ENCODE results near the gene RND1.
"Not testable (repeated sequence)": the region's sequence is repeated elsewhere in the genome, so short reads cannot be mapped to it uniquely, and the experiment has no call there.

The RND1 gene

DNA sequence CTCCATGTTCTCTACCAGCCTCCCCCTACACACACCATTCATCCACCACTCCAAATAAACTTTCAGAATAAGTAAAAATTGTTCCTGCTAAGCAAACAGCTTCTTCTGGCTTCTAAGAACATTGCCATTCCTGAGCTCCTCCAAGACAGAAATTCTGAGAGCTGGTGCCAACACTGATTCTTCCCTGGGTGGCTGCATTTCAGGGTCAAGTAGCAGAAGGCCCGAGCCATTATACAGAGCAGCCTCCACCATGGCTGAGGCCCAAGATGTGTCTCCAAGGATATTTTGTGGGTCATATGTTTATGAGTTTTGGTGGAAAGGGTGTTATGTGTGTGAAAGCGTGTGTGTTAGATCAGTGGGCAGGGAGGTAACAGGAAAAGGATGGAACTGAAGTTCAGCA, 3.5 kb upstream of the RND1 start:
- no peak for DNase-seq (ENCODE audit: extremely low read depth in 1 of 2, low read depth in 1 of 2)

- DNase-seq (ENCODE audit: extremely low read depth in 1 of 2, low read depth in 1 of 2), result no peak
Measured at GRCh38 chr12:48868451-48868850, 2.8 kb upstream of the RND1 start.

- DNase-seq (ENCODE audit: extremely low read depth in 1 of 2, low read depth in 1 of 2), result no peak
Measured at GRCh38 chr12:48866052-48866711, 512 bp upstream of the RND1 start.

GRCh38 chr12:48863291-48863690, 2.4 kb downstream of the RND1 start:
- DNase-seq (ENCODE audit: extremely low read depth in 1 of 2, low read depth in 1 of 2), result no peak

DNA sequence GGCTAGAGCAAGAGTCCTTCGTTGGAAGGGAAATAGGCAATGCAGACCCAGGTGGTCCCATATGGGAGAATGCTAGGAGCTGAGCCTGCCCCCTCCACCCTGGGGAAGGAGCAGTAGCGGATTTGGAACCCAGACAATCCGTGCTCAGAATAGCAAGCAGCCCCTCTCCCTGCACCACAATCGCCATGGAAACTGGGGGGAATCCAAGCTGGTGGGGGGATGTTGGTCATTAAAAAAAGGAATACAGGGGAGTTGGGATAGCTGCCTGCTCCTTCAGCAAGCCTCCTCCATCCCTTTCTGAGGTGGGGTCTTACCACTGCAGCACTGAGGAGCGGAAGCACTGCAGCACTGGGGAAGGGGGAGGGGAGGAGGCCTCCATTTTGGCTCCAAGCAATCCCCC, 2.9 kb downstream of the RND1 start:
- no peak for DNase-seq (ENCODE audit: extremely low read depth in 1 of 2, low read depth in 1 of 2)

DNA sequence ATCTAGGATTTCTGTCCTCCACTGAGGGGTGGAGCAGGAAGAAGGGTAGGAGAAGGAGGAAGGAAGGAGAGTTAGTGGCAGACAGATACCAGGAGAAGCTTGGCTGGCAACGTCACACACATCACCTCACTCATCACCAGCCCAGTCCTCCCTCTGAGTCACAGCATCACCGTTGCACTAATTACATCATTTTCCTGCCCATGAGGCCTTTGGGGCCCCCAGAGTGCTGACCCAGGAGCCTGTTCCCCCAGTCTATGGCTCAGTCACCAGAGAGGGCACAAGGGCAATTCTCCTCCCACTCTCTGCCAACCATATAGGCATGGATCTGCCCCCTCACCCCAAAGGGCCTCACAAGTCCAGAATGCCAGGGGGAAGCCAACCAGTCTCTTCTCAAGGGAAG, 4.6 kb downstream of the RND1 start:
- no peak for DNase-seq (ENCODE audit: extremely low read depth in 1 of 2, low read depth in 1 of 2)

- DNase-seq (ENCODE audit: extremely low read depth in 1 of 2, low read depth in 1 of 2), result not testable (repeated sequence)
Measured at GRCh38 chr12:48860236-48860635, 5.4 kb downstream of the RND1 start.

DNA sequence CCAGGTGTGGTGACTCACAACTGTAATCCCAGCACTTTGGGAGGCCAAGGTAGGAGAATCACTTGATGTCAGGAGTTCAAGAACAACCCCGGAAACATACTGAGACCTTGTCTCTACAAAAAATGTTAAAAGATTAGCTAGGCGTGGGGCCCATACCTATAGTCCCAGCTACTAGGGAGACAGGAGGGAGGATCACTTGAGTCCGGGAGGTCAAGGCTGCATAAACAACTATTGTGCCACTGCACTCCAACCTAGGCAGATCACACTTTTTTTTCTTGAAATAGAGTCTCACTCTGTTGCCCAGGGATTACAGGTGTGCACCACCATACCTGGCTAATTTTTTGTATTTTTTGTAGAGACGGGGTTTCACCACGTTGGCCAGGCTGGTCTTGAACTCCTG, 6.1 kb downstream of the RND1 start:
- DNase-seq (ENCODE audit: extremely low read depth in 1 of 2, low read depth in 1 of 2), result no peak

- no peak for DNase-seq (ENCODE audit: extremely low read depth in 1 of 2, low read depth in 1 of 2)
Measured at GRCh38 chr12:48858043-48858442, 7.6 kb downstream of the RND1 start.

DNA sequence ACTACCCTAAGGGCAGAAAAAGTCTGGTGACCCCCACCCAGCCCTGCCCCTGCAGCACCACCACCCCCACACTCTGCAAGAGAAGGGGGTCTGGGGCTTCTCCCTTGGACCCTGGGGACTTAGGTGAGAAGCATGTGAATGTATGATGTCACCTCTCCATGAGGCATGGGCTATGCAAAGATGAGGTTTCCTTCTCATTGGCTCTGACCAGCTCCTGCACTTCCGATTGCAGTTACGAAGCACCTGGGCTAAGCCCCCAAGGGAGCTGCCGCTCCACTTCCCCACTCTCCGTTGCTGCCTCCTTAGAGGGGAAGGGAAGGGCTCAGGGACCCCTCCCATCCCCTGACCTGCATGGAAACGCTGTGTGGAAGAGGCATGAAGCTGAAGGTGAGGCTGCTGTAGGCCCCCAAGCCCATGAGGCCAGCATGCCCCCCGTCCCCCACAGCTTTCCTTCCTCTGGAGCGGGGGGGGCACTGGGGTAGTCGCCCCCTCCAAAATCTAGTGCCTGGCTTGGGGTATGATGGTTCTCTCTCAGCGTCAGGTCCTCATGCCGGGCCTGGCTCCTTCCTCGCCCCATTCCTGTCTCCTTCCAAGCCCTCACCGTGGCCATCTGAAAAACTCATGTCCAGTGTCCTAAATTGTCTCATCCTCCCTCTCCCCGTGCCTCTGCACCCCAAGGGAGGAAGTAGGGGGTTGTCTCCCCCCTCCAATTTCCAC, 8.2 kb downstream of the RND1 start:
- no peak for DNase-seq (ENCODE audit: extremely low read depth in 1 of 2, low read depth in 1 of 2)

GRCh38 chr12:48856379-48856778, 9.3 kb downstream of the RND1 start:
- no peak for DNase-seq (ENCODE audit: extremely low read depth in 1 of 2, low read depth in 1 of 2)

DNA sequence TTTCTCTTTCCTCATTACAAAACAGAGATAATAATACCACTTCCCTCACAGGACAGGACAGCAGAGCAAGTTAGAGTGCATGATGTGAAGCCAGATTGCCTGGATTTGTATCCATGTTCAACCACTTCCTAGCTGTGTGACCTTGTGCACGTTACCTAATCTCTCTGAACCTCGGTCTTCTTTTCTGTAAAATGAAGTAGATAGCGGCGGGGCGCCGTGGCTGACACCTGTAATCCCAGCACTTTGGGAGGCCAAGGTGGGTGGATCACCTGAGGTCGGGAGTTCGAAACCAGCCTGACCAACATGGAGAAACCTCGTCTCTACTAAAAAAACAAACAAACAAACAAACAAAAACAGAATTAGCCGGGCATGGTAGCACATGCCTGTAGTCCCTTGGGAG, 10.7 kb downstream of the RND1 start:
- not testable (repeated sequence) for DNase-seq (ENCODE audit: extremely low read depth in 1 of 2, low read depth in 1 of 2)

DNA sequence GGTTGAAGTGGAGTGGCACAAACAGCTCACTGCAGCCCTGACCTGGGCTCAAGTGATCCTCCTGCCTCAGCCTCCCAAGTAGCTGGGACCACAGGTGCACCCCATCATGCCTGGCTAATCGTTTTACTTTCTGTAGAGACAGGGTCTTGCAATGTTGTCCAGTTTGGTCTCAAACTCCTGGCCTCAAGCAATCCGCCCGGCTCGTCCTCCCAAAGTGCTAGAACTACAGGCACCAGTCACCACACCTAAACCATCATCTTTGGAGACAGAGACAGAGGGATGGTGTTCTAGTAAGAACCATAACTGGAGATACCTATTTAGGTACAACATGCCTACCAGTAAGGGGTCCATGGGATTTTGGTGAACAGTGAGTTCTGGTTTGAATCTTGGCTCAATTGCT, 11.2 kb downstream of the RND1 start:
- DNase-seq (ENCODE audit: extremely low read depth in 1 of 2, low read depth in 1 of 2), result no peak

DNA sequence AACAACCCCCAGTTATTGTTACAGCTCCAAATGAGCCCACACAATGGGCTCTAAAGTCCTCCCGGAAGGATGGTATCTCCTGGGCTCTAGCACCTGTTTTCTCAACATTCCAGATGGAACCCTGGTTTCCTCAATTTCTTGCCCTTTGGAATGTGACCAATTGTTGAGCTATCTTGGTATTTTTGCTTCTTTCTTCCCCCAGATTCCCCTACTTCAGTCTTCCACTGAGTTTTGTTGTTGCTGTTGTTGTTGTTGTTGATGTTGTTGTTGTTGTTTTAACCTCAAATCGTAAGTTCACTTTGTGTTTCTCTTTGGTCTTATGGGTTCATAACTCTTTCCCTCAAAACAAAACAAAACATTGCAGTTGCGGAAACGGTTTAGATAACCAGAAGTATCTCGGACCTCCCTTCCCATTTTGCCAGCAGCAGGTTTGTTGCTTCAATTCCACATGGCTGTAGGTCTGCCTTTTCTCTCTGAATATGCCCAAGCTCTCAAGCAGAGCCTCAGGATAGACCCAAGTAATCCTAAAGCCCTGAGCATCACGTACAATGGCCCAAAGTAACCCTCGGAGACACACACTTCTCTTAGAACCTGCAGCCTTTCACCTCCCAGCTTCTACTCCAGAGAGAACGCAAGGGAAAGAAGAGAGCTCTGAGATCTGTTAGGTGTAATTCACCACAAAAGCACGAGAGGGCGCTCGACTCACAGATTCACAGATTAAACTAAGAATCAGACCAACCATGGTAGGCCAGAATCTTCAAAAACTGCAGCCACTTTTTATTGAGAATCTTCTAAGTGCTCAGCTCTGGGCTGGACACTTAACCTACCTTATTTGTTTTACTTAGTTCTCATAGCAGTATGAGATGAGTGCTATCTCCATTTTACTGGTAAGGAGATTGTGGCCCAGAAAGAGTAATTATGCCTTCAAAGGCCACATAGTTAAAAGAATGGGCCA, 12.7 kb downstream of the RND1 start:
- DNase-seq (ENCODE audit: extremely low read depth in 1 of 2, low read depth in 1 of 2), result peak; percentile 53 to 80

GRCh38 chr12:48851883-48852733, 13.6 kb downstream of the RND1 start, which contains the start of gene DDX23:
TSS of gene DDX23 (minus strand) at chr12:48852163. CDS start at chr12:48845782, 6,381 bp downstream.
- peak; percentile 89 to 93 for DNase-seq (ENCODE audit: extremely low read depth in 1 of 2, low read depth in 1 of 2)

GRCh38 chr12:48842021-48842420, 23.6 kb downstream of the RND1 start:
- DNase-seq (ENCODE audit: extremely low read depth in 1 of 2, low read depth in 1 of 2), result not testable (repeated sequence)

GRCh38 chr12:48838048-48838447, 27.6 kb downstream of the RND1 start:
- no peak for DNase-seq (ENCODE audit: extremely low read depth in 1 of 2, low read depth in 1 of 2)

GRCh38 chr12:48832321-48833060, 33.2 kb downstream of the RND1 start:
- no peak for DNase-seq (ENCODE audit: extremely low read depth in 1 of 2, low read depth in 1 of 2)

GRCh38 chr12:48831257-48831656, 34.4 kb downstream of the RND1 start:
- DNase-seq (ENCODE audit: extremely low read depth in 1 of 2, low read depth in 1 of 2), result no peak

Data from stimulated activated CD8-positive, alpha-beta memory T cell treated with anti-CD3 and anti-CD28 coated beads, Interleukin-7, amount 100 ng/mL, for 48 hours (primary cell).